Effector CD8-positive, alpha-beta T cell (primary cell): ENCODE measurements around the gene TAOK1.

ENCODE experiments used
- DNase-seq: peaks from one replicate; lab custom pipeline; 2025; lab: John Stamatoyannopoulos, UW

TAOK1 gene

DNA sequence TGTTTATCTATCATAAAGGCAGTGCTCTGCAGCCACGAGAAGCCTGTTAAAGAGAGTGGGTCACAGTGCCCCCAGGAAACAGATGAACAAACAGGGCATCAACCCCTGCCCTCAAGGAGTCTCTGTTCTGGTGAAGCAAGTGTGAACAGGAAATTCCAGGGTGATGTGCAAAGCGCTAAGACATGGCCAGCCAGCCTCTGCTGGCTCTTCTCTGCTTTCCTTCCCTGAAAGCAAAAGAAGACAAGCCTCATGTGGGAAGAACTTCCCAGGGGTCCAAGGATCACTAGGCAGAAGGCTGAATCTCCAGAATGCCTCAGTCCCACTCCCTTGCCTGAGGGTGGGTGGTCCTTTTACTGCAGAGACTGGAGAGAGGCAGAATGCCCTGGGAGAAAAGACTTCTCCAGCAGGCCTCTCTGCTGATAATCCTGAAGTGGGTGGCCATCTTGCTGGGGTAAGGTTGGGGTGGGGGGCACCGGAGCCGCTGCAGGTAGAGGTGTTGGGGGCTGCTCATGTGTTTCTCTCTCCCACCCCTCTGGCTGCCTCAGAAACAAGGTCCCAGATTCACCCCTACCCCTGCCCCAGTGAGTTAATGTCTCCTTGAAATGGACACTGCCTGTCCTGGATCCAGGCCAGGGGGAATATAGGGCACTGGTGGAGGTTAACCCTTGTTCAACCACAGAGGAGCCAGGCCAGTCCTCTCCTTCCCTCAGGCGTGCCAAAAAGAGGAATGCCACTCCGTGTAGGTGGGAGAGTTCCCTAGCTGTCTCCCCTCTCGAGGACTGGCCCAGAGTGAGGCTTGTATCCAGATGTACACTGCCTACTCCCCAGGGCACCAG is 205.2 kb downstream of the TAOK1 start:
- no peak for DNase-seq

DNA sequence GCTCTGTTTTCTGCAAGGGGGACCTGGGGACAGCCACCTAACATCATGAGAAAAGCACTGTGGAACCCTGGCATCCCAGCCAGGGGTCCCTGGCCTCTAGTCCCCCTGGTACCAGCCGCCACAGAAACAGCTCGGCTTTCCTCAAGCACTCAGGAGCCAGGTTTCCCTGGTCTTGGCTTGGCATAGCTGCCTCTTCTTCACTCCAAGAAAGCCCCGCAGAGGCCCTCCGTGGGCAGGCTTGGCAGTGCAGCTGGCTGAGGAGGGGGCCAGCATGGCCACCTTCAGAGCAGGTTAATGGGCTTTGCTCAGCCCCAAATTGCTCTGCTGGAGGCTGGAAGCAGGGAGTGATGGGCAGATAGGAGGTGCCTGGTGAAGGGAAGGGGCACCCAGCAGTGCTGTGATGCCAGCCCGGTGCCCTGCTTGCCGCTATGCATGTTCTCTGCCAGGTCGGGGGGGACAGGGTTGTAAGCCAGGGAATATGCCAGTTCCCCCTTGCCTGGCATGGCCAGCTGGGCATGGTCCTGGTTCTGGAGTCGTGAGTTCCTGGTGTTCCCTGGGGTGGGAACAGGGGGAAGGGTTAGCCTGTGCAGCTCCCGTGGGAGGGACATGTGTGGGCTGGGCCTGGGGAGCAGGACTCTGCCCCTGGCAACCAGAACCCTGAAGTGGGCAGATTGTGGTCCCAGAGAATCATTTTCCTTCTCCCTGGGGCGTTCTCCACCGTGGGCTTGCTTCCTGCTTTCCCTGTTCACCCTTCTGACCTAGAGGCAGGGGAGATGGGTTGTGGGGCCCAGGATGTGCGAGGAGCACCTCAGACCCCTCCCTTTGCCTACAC is 206.0 kb downstream of the TAOK1 start:
- no peak for DNase-seq

DNA sequence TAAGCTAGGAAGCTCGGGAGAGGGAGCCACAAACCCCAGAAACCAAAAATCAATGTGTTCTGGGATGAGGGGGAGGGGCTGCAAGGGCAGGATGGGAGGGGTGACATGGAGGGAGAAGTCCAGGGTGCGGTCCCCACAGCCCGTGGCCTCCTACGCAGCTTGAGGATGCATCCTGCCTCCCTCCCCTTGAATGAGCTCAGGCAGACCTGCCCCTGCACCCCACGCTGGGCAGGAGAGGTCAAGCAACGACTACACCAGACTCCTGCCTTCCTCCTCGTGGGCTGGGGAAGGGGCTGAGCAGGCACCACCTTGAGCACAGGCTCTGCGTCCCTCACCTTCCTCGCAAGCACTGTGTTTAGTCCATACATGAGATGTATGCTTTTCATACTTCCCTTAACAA is 206.6 kb downstream of the TAOK1 start:
- no peak for DNase-seq

DNA sequence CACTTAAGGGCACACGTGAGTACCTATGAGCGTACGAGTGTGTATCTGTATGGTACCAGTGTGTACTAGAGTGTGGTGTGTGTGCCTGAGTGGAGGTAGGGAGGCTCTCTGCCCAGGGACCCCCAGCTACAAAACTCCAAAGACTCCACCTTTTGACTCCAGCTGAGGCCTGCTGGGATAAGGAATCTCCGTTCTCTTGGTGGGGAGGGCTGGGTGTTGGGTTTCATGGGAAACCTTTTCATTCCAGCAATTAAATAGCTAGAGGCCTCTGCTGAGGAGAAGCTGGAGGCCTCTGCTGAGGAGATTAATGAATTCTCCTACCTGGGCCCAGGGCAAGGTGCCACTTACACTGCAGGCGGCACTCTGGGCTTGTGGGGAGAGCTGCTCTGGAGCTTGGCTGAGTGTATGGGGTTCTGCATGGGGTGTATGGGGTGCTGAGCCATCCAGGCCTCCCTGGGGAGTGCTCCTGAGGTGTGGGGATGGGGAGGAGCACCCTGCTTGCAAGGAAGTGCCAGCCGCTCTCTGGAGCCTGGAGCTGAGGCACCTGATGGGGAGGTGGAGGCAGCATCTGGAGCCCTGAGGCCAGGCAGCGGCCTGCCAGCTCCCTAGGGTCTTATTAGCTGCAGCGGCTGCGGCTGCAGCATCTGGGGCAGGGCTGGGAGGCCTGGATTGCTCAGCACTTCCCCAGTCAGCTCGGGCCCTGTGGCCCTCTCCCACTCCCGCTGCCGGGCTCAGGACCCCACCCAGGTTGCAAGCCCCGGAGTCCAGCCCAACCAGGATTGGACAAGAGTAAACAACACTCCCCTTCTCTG is 207.4 kb downstream of the TAOK1 start:
- no peak for DNase-seq
